MM.1S (cell line): ENCODE results near the gene ITGB8.

Experiments used
- DNase-seq: peaks from one replicate; pipeline ENCODE4 v3.0.0-alpha.2; 2015
- H2AFZ ChIP-seq: fragments of 300-600 bp; sonication (generic); 2 replicates; pipeline ENCODE4 v1.6.0; 2016; ENCODE audit warnings: antibody characterized with exemption, low read length
- H3F3A ChIP-seq: fragments of 300-600 bp; sonication (generic); 2 replicates; pipeline ENCODE4 v1.6.1; 2016; ENCODE audit warnings: mild to moderate bottlenecking, antibody characterized with exemption, low read length, moderate library complexity, mixed read lengths; ENCODE audit not compliant: insufficient read depth
- H3K27ac ChIP-seq: fragments of 300-600 bp; sonication (generic); 2 replicates; pipeline ENCODE4 v1.5.1; 2016; ENCODE audit warnings: mild to moderate bottlenecking, low read length
- H3K27me3 ChIP-seq: fragments of 300-600 bp; sonication (generic); replicated peaks from 2 replicates; pipeline ENCODE4 v1.6.0; 2016; ENCODE audit warnings: low read length; ENCODE audit not compliant: insufficient read depth
- H3K36me3 ChIP-seq: fragments of 300-600 bp; sonication (generic); replicated peaks from 2 replicates; pipeline ENCODE4 v1.6.1; 2016; ENCODE audit warnings: mild to moderate bottlenecking, low read length, mixed read lengths; ENCODE audit not compliant: insufficient read depth
- H3K4me1 ChIP-seq: fragments of 300-600 bp; sonication (generic); 2 replicates; pipeline ENCODE4 v1.6.1; 2016; ENCODE audit warnings: low read length, mixed read lengths
- H3K4me2 ChIP-seq: fragments of 300-600 bp; sonication (generic); 2 replicates; pipeline ENCODE4 v1.6.0; 2016; ENCODE audit warnings: low read depth, low read length
- H3K4me3 ChIP-seq: fragments of 300-600 bp; sonication (generic); 2 replicates; pipeline ENCODE4 v1.5.1; 2016; ENCODE audit warnings: low read length, mixed read lengths
- H3K79me2 ChIP-seq: fragments of 300-600 bp; sonication (generic); 2 replicates; pipeline ENCODE4 v1.6.1; 2016; ENCODE audit warnings: mixed run types, low read length, mixed read lengths
- H3K9ac ChIP-seq: fragments of 300-600 bp; sonication (generic); 2 replicates; pipeline ENCODE4 v1.6.1; 2016; ENCODE audit warnings: low read length, mixed read lengths
- H3K9me2 ChIP-seq: fragments of 300-600 bp; sonication (generic); replicated peaks from 2 replicates; pipeline ENCODE4 v1.6.1; 2016; ENCODE audit warnings: mild to moderate bottlenecking, low read length, mixed read lengths; ENCODE audit not compliant: insufficient read depth
- H3K9me3 ChIP-seq: fragments of 300-600 bp; sonication (generic); replicated peaks from 2 replicates; pipeline ENCODE4 v1.6.1; 2016; ENCODE audit warnings: mild to moderate bottlenecking, low read length, mixed read lengths; ENCODE audit not compliant: insufficient read depth
- H4K20me1 ChIP-seq: fragments of 300-600 bp; sonication (generic); 2 replicates; pipeline ENCODE4 v1.6.1; 2016; ENCODE audit warnings: mild to moderate bottlenecking, low read length, moderate library complexity, mixed read lengths; ENCODE audit not compliant: insufficient read depth
- CTCF ChIP-seq: fragments of 300-600 bp; sonication (generic); IDR thresholded peaks from 2 replicates; pipeline ENCODE4 v1.5.1; 2016; ENCODE audit warnings: antibody characterized with exemption, low read length, mixed read lengths
- EZH2 ChIP-seq: fragments of 300-600 bp; sonication (generic); optimal IDR thresholded peaks from 2 replicates; pipeline ENCODE3; 2017; ENCODE audit warnings: low read depth, mild to moderate bottlenecking, antibody characterized with exemption, low read length, mixed read lengths
- EZH2phosphoT487 ChIP-seq: fragments of 300-600 bp; sonication (generic); IDR thresholded peaks from 2 replicates; pipeline ENCODE4 v1.6.1; 2018; ENCODE audit warnings: antibody characterized with exemption, low read length

Gene ITGB8

GRCh38 chr7:20307119-20307518 is 23.6 kb upstream of the ITGB8 start:
- no peak overlapping the region for H3K27ac ChIP-seq

DNA sequence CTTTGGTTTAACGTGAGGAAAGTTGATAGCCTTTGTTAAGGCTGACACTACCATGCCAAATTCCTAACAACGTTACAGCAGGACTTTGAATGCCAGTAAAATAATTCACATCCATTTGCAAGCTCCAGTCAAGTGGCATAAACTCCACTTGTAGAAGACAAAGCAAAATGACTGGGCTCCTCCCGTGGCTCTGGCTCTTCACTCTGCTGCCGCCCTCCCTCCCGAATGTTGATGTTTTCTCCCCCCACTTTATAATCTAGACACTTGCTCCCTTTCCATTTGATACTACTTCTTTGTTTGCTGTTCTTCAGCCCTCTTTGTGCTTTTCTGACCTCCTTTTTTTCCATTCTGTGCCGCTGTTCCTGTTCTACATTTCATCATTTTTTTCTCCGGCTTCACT is 22.8 kb upstream of the ITGB8 start:
- Histone ChIP-seq H3K27me3 (no peaks in the 10 kb centered on the region), H3K79me2 (no peaks in the 10 kb centered on the region), H3K36me3 (no peaks in the 10 kb centered on the region), H3K4me1 (peaks cover 6% of the 10 kb centered on the region), H3K4me3 (no peak overlapping the region), H2AFZ (no peak overlapping the region), H3F3A (no peaks in the 10 kb centered on the region), H3K9ac (no peak overlapping the region), H3K9me3 (no peaks in the 10 kb centered on the region), H3K9me2 (no peaks in the 10 kb centered on the region), H3K4me2 (no peak overlapping the region), H4K20me1 (no peaks in the 10 kb centered on the region), H3K27ac (no peak overlapping the region)
- DNase-seq: no peak
- no peak for TF ChIP-seq EZH2
- TF ChIP-seq EZH2phosphoT487: no peak
- no peak for TF ChIP-seq CTCF

More at GRCh38 chr7:20307119-20307518, 23.6 kb upstream of the ITGB8 start:
- Histone ChIP-seq H3K36me3 (no peaks in the 10 kb centered on the region), H3F3A (no peaks in the 10 kb centered on the region), H3K9me2 (no peaks in the 10 kb centered on the region), H2AFZ (no peak overlapping the region), H4K20me1 (no peaks in the 10 kb centered on the region), H3K4me3 (no peak overlapping the region), H3K27me3 (no peaks in the 10 kb centered on the region), H3K9me3 (no peaks in the 10 kb centered on the region), H3K4me1 (peaks cover 6% of the 10 kb centered on the region), H3K9ac (no peak overlapping the region), H3K4me2 (no peak overlapping the region), H3K79me2 (no peaks in the 10 kb centered on the region)
- no peak for TF ChIP-seq EZH2phosphoT487
- TF ChIP-seq EZH2: no peak
- no peak for TF ChIP-seq CTCF
- DNase-seq: peak; percentile 29

- no peaks in the 10 kb centered on the region for H3K36me3 ChIP-seq
- no peak for DNase-seq
- H2AFZ ChIP-seq: no peak overlapping the region
- no peaks in the 10 kb centered on the region for H3K9me3 ChIP-seq
- no peak overlapping the region for H3K27ac ChIP-seq
- no peak overlapping the region for H3K9ac ChIP-seq
- no peaks in the 10 kb centered on the region for H3K79me2 ChIP-seq
- H3K9me2 ChIP-seq: no peaks in the 10 kb centered on the region
- no peak overlapping the region for H3K4me2 ChIP-seq
- no peak overlapping the region for H3K4me3 ChIP-seq
- no peaks in the 10 kb centered on the region for H3K27me3 ChIP-seq
- H4K20me1 ChIP-seq: no peaks in the 10 kb centered on the region
- TF ChIP-seq CTCF (no peak), EZH2 (no peak), EZH2phosphoT487 (no peak)
- H3K4me1 ChIP-seq: peaks cover 6% of the 10 kb centered on the region
- H3F3A ChIP-seq: no peaks in the 10 kb centered on the region
Measured at GRCh38 chr7:20310301-20310700, 20.4 kb upstream of the ITGB8 start.
